ENCODE data around the gene CREG2.
"Not testable (repeated sequence)": the region's sequence is repeated elsewhere in the genome, so short reads cannot be mapped to it uniquely, and the experiment has no call there.

Gene CREG2

GRCh38 chr2:101330253-101330933 lies 56.9 kb downstream of the CREG2 start:
- no peak for DNase-seq (ENCODE audit: extremely low spot score)
- TF ChIP-seq CTCF (IDR thresholded peaks at IDR 0.05; ENCODE audit: control extremely low read depth, extremely low read depth, low read depth, missing control alignments), result no peak
- CTCF ChIA-PET, result interaction anchor here (1.1 to 6.6 kb wide), 2 partner anchors 11 to 17 kb away, joined by 3 to 40 read pairs; no protein-coding TSS in a partner anchor
- POLR2A ChIA-PET, result no interaction called here

DNA sequence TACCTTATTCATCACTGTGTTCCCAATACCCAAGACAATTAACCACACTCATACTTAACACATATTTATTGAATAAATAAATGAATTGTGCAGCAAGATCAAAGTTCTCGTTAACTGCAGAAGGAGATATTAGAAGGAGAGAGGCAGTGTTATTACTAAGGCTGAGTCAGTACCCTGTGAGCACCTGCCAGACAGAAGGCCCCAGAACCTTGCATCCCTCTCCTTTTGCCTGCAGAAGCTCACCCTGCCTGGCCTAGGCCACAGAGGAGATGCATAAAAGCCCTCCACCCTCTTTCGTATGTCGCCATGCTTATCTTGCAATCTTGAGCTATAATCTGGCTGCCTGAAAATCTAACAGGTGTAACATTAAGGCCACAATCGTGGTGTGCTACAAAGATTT lies 58.3 kb downstream of the CREG2 start:
- TF ChIP-seq CTCF (IDR thresholded peaks at IDR 0.05; ENCODE audit: control extremely low read depth, extremely low read depth, low read depth, missing control alignments), result no peak
- POLR2A ChIA-PET, result no interaction called here
- CTCF ChIA-PET, result interaction anchor here (6.6 kb wide), 1 partner anchor 12 kb away, joined by 40 read pairs; no protein-coding TSS in a partner anchor
- no peak for DNase-seq (ENCODE audit: extremely low spot score)

- POLR2A ChIA-PET, result no interaction called here
- TF ChIP-seq CTCF (IDR thresholded peaks at IDR 0.05; ENCODE audit: control extremely low read depth, extremely low read depth, low read depth, missing control alignments), result no peak
- no peak for DNase-seq (ENCODE audit: extremely low spot score)
- CTCF ChIA-PET, result interaction anchor here (6.6 kb wide), 1 partner anchor 13 kb away, joined by 40 read pairs; no protein-coding TSS in a partner anchor
These were observed 58.8 kb downstream of the CREG2 start for GRCh38 chr2:101328474-101329007.

GRCh38 chr2:101327863-101328394 lies 59.4 kb downstream of the CREG2 start:
- ChIA-PET POLR2A (no interaction called here), CTCF (interaction anchor here (6.6 kb wide), 1 partner anchor 13 kb away, joined by 40 read pairs; no protein-coding TSS in a partner anchor)
- TF ChIP-seq CTCF (IDR thresholded peaks at IDR 0.05; ENCODE audit: control extremely low read depth, extremely low read depth, low read depth, missing control alignments), result no peak
- DNase-seq (ENCODE audit: extremely low spot score), result no peak

DNA sequence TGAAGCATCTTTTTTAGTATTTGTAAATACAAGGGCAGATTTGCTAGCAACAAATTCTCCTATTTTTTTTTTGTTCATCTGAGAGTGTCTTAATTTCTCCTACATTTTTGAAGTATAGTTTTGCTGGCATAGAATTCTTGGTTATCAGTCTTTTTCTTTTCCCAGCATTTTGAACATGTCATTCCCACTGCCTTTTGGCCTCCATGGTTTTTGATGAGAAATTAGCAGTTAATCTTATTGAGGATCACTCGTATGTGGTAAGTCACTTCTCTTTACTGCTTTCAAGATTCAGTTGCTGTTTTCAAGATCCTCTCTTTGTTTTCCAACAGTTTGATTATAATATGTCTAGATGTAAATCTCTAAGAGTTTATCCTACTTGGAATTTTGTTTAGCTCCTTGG lies 61.9 kb downstream of the CREG2 start:
- TF ChIP-seq CTCF (IDR thresholded peaks at IDR 0.05; ENCODE audit: control extremely low read depth, extremely low read depth, low read depth, missing control alignments), result no peak
- ChIA-PET POLR2A (no interaction called here), CTCF (interaction anchor here (6.6 kb wide), 1 partner anchor 16 kb away, joined by 40 read pairs; no protein-coding TSS in a partner anchor)
- DNase-seq (ENCODE audit: extremely low spot score), result no peak

GRCh38 chr2:101316568-101316967 lies 70.7 kb downstream of the CREG2 start:
- POLR2A ChIA-PET; DNase-seq (ENCODE audit: extremely low spot score): not testable (repeated sequence)
- CTCF ChIA-PET, result interaction anchor here (1.3 kb wide), 1 partner anchor 15 kb away, joined by 3 read pairs; no protein-coding TSS in a partner anchor

DNA sequence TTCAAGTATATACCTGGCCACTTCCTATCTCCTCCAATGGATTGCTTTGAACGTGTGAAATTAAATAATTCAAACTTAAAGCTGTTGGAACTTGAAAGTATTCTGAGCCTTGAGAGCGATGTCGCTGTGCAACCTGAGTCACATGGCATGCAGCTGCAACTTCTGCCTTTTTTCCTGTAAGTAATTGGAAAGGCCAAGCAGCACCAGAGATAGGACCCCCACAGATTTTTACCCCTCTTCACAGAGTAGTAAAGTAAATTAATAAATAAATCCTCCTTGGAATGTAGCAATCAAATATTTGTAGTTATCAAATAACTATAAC lies 75.6 kb downstream of the CREG2 start:
- no peak for TF ChIP-seq CTCF (IDR thresholded peaks at IDR 0.05; ENCODE audit: control extremely low read depth, extremely low read depth, low read depth, missing control alignments)
- no peak for DNase-seq (ENCODE audit: extremely low spot score)
- POLR2A ChIA-PET, result no interaction called here
- CTCF ChIA-PET, result interaction anchor here (1.5 kb wide), 1 partner anchor 12 kb away, joined by 3 read pairs; no protein-coding TSS in a partner anchor

Measured in GM10248 (cell line).